ENCODE measurements around the gene OR2L5.

DNA sequence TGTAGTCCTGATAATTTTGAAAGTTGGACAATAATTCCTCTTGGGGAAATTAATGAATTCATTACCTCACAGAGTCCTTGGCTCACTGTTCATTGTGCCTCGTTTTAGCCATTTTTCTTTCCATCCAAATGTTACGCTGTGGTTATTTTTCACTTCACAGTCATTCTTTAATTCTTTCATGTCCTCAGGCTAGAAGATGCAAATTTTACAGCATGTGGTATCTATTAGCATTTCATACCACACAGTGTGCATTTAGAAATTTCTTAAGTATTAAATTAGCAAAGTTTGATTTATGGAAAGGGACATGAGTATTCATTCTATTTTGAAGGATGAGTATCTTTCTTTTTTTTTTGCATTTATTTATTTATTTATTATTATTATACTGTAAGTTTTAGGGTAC lies 51.6 kb downstream of the OR2L5 start:
- TF ChIP-seq, protein P1, sequence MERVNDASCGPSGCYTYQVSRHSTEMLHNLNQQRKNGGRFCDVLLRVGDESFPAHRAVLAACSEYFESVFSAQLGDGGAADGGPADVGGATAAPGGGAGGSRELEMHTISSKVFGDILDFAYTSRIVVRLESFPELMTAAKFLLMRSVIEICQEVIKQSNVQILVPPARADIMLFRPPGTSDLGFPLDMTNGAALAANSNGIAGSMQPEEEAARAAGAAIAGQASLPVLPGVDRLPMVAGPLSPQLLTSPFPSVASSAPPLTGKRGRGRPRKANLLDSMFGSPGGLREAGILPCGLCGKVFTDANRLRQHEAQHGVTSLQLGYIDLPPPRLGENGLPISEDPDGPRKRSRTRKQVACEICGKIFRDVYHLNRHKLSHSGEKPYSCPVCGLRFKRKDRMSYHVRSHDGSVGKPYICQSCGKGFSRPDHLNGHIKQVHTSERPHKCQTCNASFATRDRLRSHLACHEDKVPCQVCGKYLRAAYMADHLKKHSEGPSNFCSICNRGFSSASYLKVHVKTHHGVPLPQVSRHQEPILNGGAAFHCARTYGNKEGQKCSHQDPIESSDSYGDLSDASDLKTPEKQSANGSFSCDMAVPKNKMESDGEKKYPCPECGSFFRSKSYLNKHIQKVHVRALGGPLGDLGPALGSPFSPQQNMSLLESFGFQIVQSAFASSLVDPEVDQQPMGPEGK (CRISPR knock-in tag; IDR thresholded peaks at IDR 0.05; ENCODE audit: borderline replicate concordance) = no peak
- TF ChIP-seq, protein P2, sequence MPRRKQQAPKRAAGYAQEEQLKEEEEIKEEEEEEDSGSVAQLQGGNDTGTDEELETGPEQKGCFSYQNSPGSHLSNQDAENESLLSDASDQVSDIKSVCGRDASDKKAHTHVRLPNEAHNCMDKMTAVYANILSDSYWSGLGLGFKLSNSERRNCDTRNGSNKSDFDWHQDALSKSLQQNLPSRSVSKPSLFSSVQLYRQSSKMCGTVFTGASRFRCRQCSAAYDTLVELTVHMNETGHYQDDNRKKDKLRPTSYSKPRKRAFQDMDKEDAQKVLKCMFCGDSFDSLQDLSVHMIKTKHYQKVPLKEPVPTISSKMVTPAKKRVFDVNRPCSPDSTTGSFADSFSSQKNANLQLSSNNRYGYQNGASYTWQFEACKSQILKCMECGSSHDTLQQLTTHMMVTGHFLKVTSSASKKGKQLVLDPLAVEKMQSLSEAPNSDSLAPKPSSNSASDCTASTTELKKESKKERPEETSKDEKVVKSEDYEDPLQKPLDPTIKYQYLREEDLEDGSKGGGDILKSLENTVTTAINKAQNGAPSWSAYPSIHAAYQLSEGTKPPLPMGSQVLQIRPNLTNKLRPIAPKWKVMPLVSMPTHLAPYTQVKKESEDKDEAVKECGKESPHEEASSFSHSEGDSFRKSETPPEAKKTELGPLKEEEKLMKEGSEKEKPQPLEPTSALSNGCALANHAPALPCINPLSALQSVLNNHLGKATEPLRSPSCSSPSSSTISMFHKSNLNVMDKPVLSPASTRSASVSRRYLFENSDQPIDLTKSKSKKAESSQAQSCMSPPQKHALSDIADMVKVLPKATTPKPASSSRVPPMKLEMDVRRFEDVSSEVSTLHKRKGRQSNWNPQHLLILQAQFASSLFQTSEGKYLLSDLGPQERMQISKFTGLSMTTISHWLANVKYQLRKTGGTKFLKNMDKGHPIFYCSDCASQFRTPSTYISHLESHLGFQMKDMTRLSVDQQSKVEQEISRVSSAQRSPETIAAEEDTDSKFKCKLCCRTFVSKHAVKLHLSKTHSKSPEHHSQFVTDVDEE (CRISPR knock-in tag; IDR thresholded peaks at IDR 0.05) = no peak
- TF ChIP-seq, protein P3, sequence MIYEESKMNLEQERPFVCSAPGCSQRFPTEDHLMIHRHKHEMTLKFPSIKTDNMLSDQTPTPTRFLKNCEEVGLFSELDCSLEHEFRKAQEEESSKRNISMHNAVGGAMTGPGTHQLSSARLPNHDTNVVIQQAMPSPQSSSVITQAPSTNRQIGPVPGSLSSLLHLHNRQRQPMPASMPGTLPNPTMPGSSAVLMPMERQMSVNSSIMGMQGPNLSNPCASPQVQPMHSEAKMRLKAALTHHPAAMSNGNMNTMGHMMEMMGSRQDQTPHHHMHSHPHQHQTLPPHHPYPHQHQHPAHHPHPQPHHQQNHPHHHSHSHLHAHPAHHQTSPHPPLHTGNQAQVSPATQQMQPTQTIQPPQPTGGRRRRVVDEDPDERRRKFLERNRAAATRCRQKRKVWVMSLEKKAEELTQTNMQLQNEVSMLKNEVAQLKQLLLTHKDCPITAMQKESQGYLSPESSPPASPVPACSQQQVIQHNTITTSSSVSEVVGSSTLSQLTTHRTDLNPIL (CRISPR knock-in tag; IDR thresholded peaks at IDR 0.05; ENCODE audit: low read depth) = no peak
- TF ChIP-seq ARNTL (CRISPR knock-in tag; IDR thresholded peaks at IDR 0.05; ENCODE audit: borderline replicate concordance, low read depth) (no peak), TCF4 (CRISPR knock-in tag; IDR thresholded peaks at IDR 0.05; ENCODE audit: borderline replicate concordance) (no peak)
